Ramos (cell line): ENCODE measurements around the gene HOXA9.

ENCODE experiments used
- in situ Hi-C: fragments of 300-500 bp; cut with MboI; formaldehyde crosslinking; loops from one replicate; pipeline ENCODE4 v1.14.3; 2022; ENCODE audit warnings: low sequenced_read_pairs; ENCODE audit not compliant: unreplicated experiment

HOXA9 gene

DNA sequence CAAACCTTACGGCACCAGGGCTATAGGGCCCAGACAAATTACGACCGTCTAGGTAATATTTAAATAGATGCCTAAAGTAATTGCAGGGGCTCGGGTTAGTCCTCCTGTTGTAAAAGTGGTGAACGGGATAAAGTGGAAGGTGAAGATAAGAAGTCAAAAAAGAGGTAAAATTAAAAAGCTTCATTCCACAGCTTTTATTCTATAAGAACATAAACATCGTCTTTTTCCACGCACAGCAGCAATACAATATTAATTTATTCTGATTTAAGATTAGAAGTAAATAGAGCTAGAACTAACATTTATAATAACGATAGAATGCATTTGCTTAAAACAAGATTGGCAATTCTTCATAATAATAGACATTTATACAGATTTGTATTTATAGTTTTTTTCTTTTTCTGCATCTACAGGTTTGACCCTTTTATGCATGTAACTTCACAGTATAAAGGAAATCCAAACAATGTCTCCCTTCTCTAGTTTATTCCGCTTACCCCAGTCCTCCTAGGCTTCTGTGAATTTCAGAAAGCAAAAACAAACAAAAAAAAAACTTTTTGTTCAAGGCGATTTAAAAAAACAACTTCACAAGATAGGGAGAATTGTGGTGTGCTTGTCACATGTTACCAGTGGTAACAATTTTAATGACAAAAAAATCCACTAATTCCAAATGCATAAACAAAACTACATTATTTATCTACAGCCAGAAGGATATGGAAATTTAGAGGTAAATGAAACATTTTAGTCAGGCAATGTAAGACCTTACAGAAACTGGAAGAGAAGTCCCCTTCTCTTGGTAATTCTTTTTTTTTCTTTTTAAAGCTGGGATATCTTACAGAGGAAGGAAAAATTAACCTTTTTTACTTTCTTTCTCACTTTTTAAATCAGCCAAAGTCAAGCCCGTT lies 5.3 kb upstream of the HOXA9 start:
- in situ Hi-C loops, result loop anchor here (25.0 kb wide), 2 partner anchors 1108 to 1283 kb away; no protein-coding TSS in a partner anchor

DNA sequence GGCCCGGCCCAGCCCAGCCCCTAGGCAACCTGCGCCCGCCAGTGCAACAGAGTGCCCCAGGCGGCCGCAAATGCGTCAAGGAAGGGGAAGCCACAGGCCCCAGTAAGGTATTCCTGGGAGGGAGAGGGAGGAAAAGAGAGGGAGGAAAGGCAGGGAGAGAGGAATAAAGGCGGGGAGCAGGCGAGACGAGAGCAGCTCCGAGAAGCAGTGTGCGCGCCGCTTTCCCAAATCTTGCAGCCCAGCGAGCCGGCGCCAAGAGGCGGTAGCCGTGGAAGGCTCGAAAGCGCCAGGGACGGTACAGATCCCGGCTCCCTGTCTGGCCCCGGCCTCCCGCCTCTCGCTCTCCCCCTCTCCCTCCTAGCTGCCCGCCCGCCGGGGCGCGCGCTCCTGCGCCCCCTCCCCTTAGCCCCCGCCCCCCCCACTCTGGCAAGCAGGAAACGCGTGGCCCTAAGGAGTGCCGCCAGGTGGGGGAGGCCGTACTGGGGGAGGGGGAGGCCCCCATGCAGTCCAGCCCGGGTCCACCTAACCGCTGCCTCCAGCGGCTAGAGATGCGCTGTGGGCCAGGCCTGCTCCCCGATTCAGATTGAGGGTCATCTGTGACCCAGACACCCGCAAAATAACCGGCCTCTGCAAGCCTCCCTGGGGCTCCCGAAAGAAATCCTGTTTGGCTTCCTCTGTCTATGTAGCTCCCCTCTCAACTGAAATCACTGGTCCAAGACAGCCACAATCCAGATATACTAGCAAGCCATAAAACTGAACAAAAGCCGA lies 4.5 kb upstream of the HOXA9 start:
- in situ Hi-C loops, result loop anchor here (25.0 kb wide), 2 partner anchors 1108 to 1283 kb away; no protein-coding TSS in a partner anchor

GRCh38 chr7:27168265-27168947 lies 3.1 kb upstream of the HOXA9 start:
- in situ Hi-C loops, result loop anchor here (25.0 kb wide), 2 partner anchors 1106 to 1281 kb away; no protein-coding TSS in a partner anchor

GRCh38 chr7:27167916-27168264 lies 2.6 kb upstream of the HOXA9 start:
- in situ Hi-C loops, result loop anchor here (25.0 kb wide), 2 partner anchors 1106 to 1281 kb away; no protein-coding TSS in a partner anchor

- in situ Hi-C loops, result loop anchor here (25.0 kb wide), 2 partner anchors 1105 to 1280 kb away; no protein-coding TSS in a partner anchor
Measured at GRCh38 chr7:27166531-27167505, 1.5 kb upstream of the HOXA9 start.

DNA sequence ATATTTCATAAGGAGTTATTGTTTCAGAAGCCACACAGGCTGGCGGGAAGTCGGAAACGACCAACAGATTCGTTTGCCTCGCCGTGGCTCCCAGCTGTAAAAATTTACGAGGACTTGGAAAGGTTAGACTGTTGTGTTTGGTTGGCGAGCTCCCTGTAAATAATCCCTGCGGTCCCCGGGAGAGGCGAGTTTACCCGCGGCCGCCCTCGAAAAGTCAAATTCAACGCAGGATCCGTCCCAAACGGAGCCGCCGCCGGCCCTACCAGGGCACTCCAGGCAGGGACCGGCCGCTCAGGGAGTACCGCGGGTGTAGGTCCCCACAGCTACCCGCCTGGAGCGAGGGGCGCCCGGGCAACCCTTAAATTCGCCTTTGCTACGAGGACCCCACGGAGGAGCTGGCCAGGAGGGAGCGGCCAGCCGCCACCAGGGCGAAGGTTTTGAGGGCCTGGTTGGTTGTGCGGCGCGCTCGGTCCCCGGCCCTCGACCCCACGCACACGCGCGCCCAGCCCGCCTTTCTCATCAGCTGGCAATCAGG lies 726 bp upstream of the HOXA9 start:
- in situ Hi-C loops, result loop anchor here (25.0 kb wide), 2 partner anchors 1104 to 1279 kb away; no protein-coding TSS in a partner anchor

- in situ Hi-C loops, result loop anchor here (25.0 kb wide), 2 partner anchors 1102 to 1277 kb away; no protein-coding TSS in a partner anchor
Measured at GRCh38 chr7:27164367-27165088, 809 bp downstream of the HOXA9 start.

GRCh38 chr7:27164045-27164366 lies 1.3 kb downstream of the HOXA9 start:
- in situ Hi-C loops, result loop anchor here (25.0 kb wide), 2 partner anchors 1102 to 1277 kb away; no protein-coding TSS in a partner anchor

DNA sequence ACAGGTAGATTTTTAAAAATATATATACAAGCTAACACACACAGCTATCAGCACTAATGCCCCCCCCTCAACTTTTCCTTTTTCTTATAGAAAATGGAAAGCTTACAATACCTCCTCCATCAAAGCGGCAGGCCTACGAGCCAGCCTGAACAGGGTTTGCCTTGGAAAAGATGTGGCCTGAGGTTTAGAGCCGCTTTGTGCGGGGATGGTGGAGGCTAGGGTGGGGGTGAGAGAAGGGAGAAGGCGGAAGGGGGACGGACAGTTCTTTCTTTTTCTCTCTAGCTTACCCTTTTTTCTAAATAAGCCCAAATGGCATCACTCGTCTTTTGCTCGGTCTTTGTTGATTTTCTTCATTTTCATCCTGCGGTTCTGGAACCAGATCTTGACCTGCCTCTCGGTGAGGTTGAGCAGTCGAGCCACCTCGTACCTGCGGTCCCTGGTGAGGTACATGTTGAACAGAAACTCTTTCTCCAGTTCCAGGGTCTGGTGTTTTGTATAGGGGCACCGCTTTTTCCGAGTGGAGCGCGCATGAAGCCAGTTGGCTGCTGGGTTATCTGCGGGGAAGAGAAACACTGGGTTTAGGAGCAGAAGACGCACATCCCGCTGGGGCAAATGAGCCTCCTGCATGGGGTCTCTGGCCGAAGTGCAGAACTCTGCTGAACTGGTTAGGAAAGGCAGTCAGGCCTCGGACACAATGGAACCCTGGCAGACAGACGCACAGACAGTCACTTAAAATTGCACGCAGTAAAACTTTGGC lies 1.9 kb downstream of the HOXA9 start:
- in situ Hi-C loops, result loop anchor here (25.0 kb wide), 2 partner anchors 1101 to 1276 kb away; no protein-coding TSS in a partner anchor

GRCh38 chr7:27162561-27163287 lies 2.6 kb downstream of the HOXA9 start:
- in situ Hi-C loops, result loop anchor here (25.0 kb wide), 2 partner anchors 1100 to 1275 kb away; no protein-coding TSS in a partner anchor

GRCh38 chr7:27161721-27162560 lies 3.4 kb downstream of the HOXA9 start:
- in situ Hi-C loops, result loop anchor here (25.0 kb wide), 2 partner anchors 1100 to 1275 kb away; no protein-coding TSS in a partner anchor

- in situ Hi-C loops, result loop anchor here (25.0 kb wide), 2 partner anchors 1099 to 1274 kb away; no protein-coding TSS in a partner anchor
Measured at GRCh38 chr7:27161214-27161720, 4.1 kb downstream of the HOXA9 start.

DNA sequence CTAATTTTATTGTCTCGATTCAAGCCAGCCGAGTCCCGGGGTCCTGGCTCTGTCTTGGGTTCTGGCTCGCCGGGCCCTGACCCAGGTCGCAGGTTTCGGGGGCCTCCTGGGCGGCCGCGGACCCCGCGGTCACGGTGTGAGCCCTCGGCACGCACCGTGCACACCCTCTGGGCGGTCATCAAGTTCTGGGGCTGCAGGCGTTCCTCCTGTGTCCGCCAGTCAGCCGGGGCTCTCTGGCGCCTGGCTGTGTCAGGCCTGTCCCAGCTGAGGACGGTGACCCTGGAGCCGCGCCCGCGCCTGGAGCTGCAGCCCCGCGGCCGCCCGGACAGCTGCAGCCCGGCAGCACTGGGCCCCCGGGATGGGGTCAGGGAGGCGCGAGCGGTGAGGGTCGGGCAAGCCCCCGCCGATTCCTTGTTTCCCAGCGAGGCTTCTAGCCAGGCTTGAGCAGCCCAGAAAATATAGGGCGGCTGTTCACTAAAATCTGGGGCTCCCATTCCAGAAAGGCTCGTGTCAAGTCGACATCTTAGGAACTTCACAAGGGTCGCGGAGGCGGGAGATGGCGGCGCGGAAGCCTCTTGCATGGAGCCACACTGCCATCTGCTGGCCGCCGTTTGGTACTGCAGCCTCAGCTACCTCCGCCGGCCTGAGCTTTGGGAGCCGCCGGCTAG lies 4.7 kb downstream of the HOXA9 start:
- in situ Hi-C loops, result loop anchor here (25.0 kb wide), 2 partner anchors 1098 to 1273 kb away; no protein-coding TSS in a partner anchor

DNA sequence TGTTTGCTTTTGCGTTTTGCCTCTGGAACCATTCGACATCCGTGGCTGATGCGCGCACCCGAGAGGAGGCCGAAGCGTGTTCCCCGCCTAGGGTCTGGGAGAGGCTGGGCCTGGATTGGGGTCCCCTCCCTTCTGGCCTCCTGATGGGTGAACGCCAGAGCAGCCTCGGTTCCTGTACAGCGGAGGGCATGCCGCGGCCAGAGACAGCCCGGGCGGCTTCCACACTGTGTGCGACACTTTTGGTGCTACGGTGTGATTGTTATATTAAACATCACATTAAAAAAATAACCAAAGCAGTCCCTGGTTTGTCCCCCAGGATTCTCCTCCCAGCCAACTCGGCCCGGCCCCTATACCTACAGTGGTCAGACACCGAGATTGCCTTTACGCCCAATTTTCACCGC lies 5.2 kb downstream of the HOXA9 start:
- in situ Hi-C loops, result loop anchor here (25.0 kb wide), 2 partner anchors 1098 to 1273 kb away; no protein-coding TSS in a partner anchor
